GM19239 (cell line): ENCODE data around the gene GBGT1.
"Not testable (repeated sequence)": the region's sequence is repeated elsewhere in the genome, so short reads cannot be mapped to it uniquely, and the experiment has no call there.

Source experiments
- DNase-seq: peaks from one replicate; pipeline ENCODE4 v3.0.0; 2011; ENCODE audit warnings: low spot score; ENCODE audit not compliant: insufficient read length
- FAIRE-seq: peaks from 2 replicates; lab custom pipeline; 2011; peaks lifted over from hg19 to GRCh38; lab: Jason Lieb, UNC

The GBGT1 gene

GRCh38 chr9:133199648-133200321 is 36.1 kb upstream of the GBGT1 start:
- FAIRE-seq (no peak), DNase-seq (no peak)

GRCh38 chr9:133195029-133195428 is 31.3 kb upstream of the GBGT1 start:
- no peak for DNase-seq
- FAIRE-seq = no peak

- FAIRE-seq (no peak), DNase-seq (no peak)
These were observed 30.9 kb upstream of the GBGT1 start for GRCh38 chr9:133194597-133194996.

- no peak for FAIRE-seq
- no peak for DNase-seq
These were observed 28.3 kb upstream of the GBGT1 start for GRCh38 chr9:133191989-133192388.

GRCh38 chr9:133189826-133190225 is 26.1 kb upstream of the GBGT1 start:
- no peak for FAIRE-seq
- DNase-seq = no peak

GRCh38 chr9:133188843-133189180 is 25.1 kb upstream of the GBGT1 start:
- no peak for DNase-seq
- no peak for FAIRE-seq

- FAIRE-seq = no peak
- no peak for DNase-seq
These were observed 24.5 kb upstream of the GBGT1 start for GRCh38 chr9:133188006-133188842.

- DNase-seq (no peak), FAIRE-seq (no peak)
These were observed 23.9 kb upstream of the GBGT1 start for GRCh38 chr9:133187561-133188005.

- DNase-seq (no peak), FAIRE-seq (no peak)
These were observed 23.0 kb upstream of the GBGT1 start for GRCh38 chr9:133186736-133187135.

- no peak for DNase-seq
- peak; percentile 28 for FAIRE-seq
These were observed 21.3 kb upstream of the GBGT1 start for GRCh38 chr9:133184971-133185370.

GRCh38 chr9:133182151-133182550 is 18.4 kb upstream of the GBGT1 start:
- DNase-seq = no peak
- no peak for FAIRE-seq

- FAIRE-seq = no peak
- DNase-seq = no peak
These were observed 17.8 kb upstream of the GBGT1 start for GRCh38 chr9:133181561-133181960.

- no peak for FAIRE-seq
- DNase-seq = no peak
These were observed 17.2 kb upstream of the GBGT1 start for GRCh38 chr9:133180953-133181352.

- FAIRE-seq (no peak), DNase-seq (no peak)
These were observed 9.3 kb upstream of the GBGT1 start for GRCh38 chr9:133173056-133173455.

GRCh38 chr9:133171161-133171961 is 7.6 kb upstream of the GBGT1 start:
- FAIRE-seq (no peak), DNase-seq (no peak)

GRCh38 chr9:133170716-133171115 is 7.0 kb upstream of the GBGT1 start:
- DNase-seq (no peak), FAIRE-seq (no peak)

- not testable (repeated sequence) for DNase-seq, FAIRE-seq
These were observed 6.0 kb upstream of the GBGT1 start for GRCh38 chr9:133169687-133170086.

- DNase-seq (no peak), FAIRE-seq (no peak)
These were observed 5.4 kb upstream of the GBGT1 start for GRCh38 chr9:133169102-133169501.

GRCh38 chr9:133168432-133168831 is 4.7 kb upstream of the GBGT1 start:
- no peak for DNase-seq
- no peak for FAIRE-seq

- FAIRE-seq (no peak), DNase-seq (no peak)
These were observed 4.1 kb upstream of the GBGT1 start for GRCh38 chr9:133167769-133168168.
